ENCODE results near the gene FAIM2.

The FAIM2 gene

DNA sequence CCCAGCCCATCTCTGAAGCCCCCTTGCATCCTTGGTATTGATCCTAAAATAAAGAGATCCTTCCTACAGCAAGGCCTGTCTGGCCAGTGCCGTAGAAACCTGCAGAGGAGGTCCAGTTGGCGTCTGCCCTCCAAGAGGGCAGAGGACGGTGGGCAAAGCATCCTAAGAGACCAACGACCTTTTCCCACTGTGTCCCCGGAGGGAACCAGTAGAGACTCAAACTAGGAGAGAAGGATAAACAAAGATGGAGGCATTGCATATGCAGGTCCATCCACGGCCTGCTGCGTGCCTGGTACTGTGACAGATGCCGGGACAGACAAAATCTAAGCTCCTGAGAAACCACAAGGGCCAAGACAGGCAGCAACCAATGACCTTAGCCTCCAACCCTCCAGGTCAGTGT is 79.3 kb downstream of the FAIM2 start:
- DNase-seq (ENCODE audit: low read depth): no peak

GRCh38 chr12:49823951-49824350 is 79.7 kb downstream of the FAIM2 start:
- no peak for DNase-seq (ENCODE audit: low read depth)

DNA sequence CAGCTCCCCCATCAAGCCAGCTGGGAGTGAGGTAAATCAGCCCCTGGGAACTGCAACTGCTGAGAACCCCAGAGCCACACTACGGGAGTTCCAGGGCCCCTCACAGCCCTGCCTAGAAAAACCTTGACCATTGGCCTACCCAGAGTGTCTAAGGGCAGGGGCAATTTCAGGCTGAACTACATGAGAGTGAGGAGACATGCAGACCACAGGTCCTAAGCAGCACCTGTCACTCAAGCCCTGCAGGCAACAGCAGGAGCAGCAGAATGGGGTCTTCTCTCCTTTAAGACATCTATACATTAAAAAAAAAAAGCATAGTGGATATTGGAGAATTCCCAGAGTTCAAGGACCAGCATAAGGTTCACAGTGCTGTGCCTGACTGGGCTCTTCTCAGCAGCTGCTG is 80.3 kb downstream of the FAIM2 start:
- DNase-seq (ENCODE audit: low read depth): no peak

DNA sequence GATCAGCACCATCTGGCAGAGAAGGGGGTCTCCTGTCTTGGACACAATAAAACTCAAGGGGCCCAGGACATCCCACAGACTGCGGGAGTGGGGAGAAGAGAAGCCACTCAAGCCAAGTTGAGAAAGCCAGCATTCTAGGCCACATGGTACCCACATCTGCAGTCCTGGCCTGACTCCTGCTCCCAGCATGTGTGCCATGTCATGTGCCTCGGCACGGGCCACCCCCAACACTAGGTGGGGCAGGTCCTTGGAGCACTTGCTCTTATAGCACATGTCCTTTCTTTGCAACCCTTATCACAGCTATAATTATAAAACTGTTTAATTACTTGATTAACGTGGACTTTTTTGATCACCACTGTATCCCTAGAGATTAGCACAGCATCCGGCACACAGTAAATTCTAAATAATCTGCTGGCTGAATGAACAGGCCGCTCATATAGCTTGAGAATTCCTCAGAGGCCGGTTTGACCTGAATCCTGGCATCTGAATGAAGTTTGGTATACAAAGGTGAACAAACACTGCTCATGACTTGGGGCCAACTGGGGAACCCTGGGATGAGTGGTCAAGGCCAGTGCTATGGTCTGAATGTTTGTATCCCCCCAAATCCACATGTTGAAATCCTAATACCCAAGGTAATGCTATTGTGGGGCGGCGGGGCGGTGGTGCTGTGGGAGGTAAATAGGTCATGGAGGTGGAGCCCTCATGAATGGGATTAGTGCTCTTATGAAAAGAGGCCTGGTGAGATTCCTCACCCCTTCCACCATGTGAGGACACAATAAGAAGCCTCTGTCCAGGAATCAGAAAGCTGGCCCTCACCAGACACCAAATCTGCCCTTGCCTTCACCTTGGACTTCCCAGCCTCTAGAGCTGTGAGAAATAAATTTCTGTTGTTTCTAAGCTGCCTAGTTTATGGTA is 82.1 kb downstream of the FAIM2 start:
- no peak for DNase-seq (ENCODE audit: low read depth)

DNA sequence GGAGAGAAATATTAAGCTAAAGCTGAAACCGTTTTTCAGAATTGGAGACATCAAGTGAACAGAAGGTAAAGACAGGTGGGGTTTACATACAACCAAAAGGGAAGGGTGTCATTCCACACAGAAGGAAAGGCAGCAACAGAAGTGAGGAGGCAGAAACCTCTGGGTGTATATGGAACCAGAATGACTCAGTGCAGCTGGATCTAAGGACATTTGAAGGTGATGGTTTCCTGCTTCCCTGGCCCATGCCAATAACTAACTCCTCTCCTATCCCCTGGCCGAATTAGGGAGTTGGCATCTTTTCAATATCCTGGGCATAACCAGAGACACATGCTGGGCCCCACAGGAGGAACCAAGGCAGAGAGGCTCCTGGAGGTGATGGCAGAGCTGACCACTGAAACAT is 83.9 kb downstream of the FAIM2 start:
- no peak for DNase-seq (ENCODE audit: low read depth)

- DNase-seq (ENCODE audit: low read depth): no peak
These were observed 85.3 kb downstream of the FAIM2 start for GRCh38 chr12:49818241-49818895.

Measured in stimulated activated CD8-positive, alpha-beta memory T cell treated with anti-CD3 and anti-CD28 coated beads, Interleukin-12 subunit alpha, Interleukin-12 subunit beta, amount 100 ng/mL, for 1 hour (primary cell).